CD4-positive, alpha-beta T cell (primary cell): ENCODE data around the gene CXCL1. TPM values are rescaled to one million over a fixed set of nuclear protein-coding genes. Genes with fewer than 3 reads are reported as not detected.
"Not testable (repeated sequence)": the region's sequence is repeated elsewhere in the genome, so short reads cannot be mapped to it uniquely, and the experiment has no call there.

ENCODE experiments used
- ATAC-seq: fragments of 200-7000 bp; cut with Tn5 transposase; one replicate; pipeline ENCODE4 v1.10.0; 2022; ENCODE audit warnings: mild to moderate bottlenecking; ENCODE audit not compliant: poor library complexity
- CTCF ChIA-PET: fragments of 350-600 bp; sonication (Branson Sonifier 250); formaldehyde crosslinking; loops from one replicate; lab custom pipeline; 2021; ENCODE audit warnings: antibody characterized with exemption, inconsistent platforms; lab: Charles Lee
- POLR2A ChIA-PET: fragments of 350-600 bp; sonication (Branson Sonifier 250); formaldehyde crosslinking; loops from one replicate; lab custom pipeline; 2021; ENCODE audit warnings: antibody characterized with exemption, inconsistent platforms; lab: Charles Lee
- DNase-seq, 14 experiments: peaks; one replicate each; pipeline ENCODE4 v3.0.0-alpha.2; 2013 to 2020; ENCODE audit warnings: mixed read lengths in 2 of 14
- H3K27ac ChIP-seq, 2 donors: one replicate each; pipeline versions ENCODE4 v1.5.1 to v1.7.0; 2013; ENCODE audit warnings: low read length in 2 of 2, low read depth in 1 of 2, mild to moderate bottlenecking in 1 of 2
- H3K27me3 ChIP-seq, 2 experiments: 1 replicate in 1 of 2; 2 replicates in 1 of 2; pipeline versions ENCODE4 v1.6.1 to v1.7.0; 2013; ENCODE audit warnings: low read length in 2 of 2, control low read depth in 1 of 2, mild to moderate bottlenecking in 1 of 2, moderate library complexity in 1 of 2; ENCODE audit not compliant: insufficient read depth in 2 of 2, control insufficient read depth in 1 of 2
- H3K36me3 ChIP-seq: one replicate; pipeline ENCODE4 v1.6.1; 2013; ENCODE audit warnings: low read length, control low read depth; ENCODE audit not compliant: insufficient read depth
- H3K4me1 ChIP-seq: one replicate; pipeline ENCODE4 v1.6.1; 2013; ENCODE audit warnings: low read length, control low read depth; ENCODE audit not compliant: insufficient read depth
- H3K4me3 ChIP-seq: one replicate; pipeline ENCODE4 v1.5.1; 2013; ENCODE audit warnings: mild to moderate bottlenecking, low read length, moderate library complexity
- H3K9me3 ChIP-seq, 2 experiments: 1 replicate in 1 of 2; 2 replicates in 1 of 2; pipeline versions ENCODE4 v1.6.1 to v1.7.0; 2013; ENCODE audit warnings: low read length in 2 of 2, mild to moderate bottlenecking in 2 of 2, control low read depth in 1 of 2, moderate library complexity in 1 of 2; ENCODE audit not compliant: control insufficient read depth in 1 of 2, insufficient read depth in 1 of 2
- H3K27ac Mint-ChIP-seq: one replicate; pipeline ENCODE4 v1.8.0; 2020; ENCODE audit warnings: mixed read lengths
- H3K27me3 Mint-ChIP-seq: one replicate; pipeline ENCODE4 v1.8.0; 2021; ENCODE audit warnings: mixed read lengths
- H3K36me3 Mint-ChIP-seq: one replicate; pipeline ENCODE4 v1.8.0; 2021; ENCODE audit warnings: low read depth, mixed read lengths
- H3K4me1 Mint-ChIP-seq: one replicate; pipeline ENCODE4 v1.8.0; 2021; ENCODE audit warnings: low read depth, mixed read lengths
- H3K4me3 Mint-ChIP-seq: one replicate; pipeline ENCODE4 v1.8.0; 2020; ENCODE audit warnings: mild to moderate bottlenecking, mixed read lengths
- H3K9me3 Mint-ChIP-seq: one replicate; pipeline ENCODE4 v1.8.0; 2020; ENCODE audit warnings: mixed read lengths
- CTCF ChIP-seq: fragments of 200-600 bp; IDR thresholded peaks from one replicate; pipeline ENCODE4 v1.8.0; 2022; ENCODE audit warnings: antibody characterized with exemption, mild to moderate bottlenecking
- intact Hi-C, 2 experiments: fragments of 100-400 bp; cut with DNase I in 1 of 2; cut with micrococcal nuclease in 1 of 2; formaldehyde crosslinking; loops; one replicate each; pipeline versions ENCODE4 v1.15.1 to v1.9.0; 2023 to 2025; cut with DNase I, micrococcal nuclease
- total RNA-seq, 174 experiments: library from RNA in 2 of 174; stranded (reverse) in 2 of 174; gene quantifications; one replicate each; pipeline ENCODE4 v1.2.3 and lab custom pipeline; 2021 to 2026

CXCL1 gene
- total RNA-seq, 2 experiments from 2014 or later: not detected

- H3K27ac Mint-ChIP-seq: no peak overlapping the region
- H3K27me3 Mint-ChIP-seq: no peaks in the 10 kb centered on the region
- H3K4me3 Mint-ChIP-seq: no peak overlapping the region
- H3K9me3 Mint-ChIP-seq: peaks cover 3% of the 10 kb centered on the region
- POLR2A ChIA-PET: no interaction called here
- ATAC-seq: no peak
- intact Hi-C loops: no loop called here
- H3K4me1 Mint-ChIP-seq: no peaks in the 10 kb centered on the region
- Histone ChIP-seq H3K4me3 (no peak overlapping the region), H3K36me3 (no peaks in the 10 kb centered on the region), H3K27ac (no peak overlapping the region), H3K4me1 (no peaks in the 10 kb centered on the region), H3K27me3 (no peaks in the 10 kb centered on the region), H3K9me3 (no peaks in the 10 kb centered on the region)
- DNase-seq: no peak
- TF ChIP-seq CTCF: no peak
- H3K36me3 Mint-ChIP-seq: no peaks in the 10 kb centered on the region
- CTCF ChIA-PET: no interaction called here
Measured at GRCh38 chr4:73896416-73896815, 27.2 kb downstream of the CXCL1 start.

GRCh38 chr4:73897380-73898136, 28.4 kb downstream of the CXCL1 start:
- DNase-seq: no peak
- Mint-ChIP-seq H3K27ac (no peak overlapping the region), H3K9me3 (peaks cover 3% of the 10 kb centered on the region), H3K4me1 (no peaks in the 10 kb centered on the region), H3K36me3 (no peaks in the 10 kb centered on the region), H3K27me3 (no peaks in the 10 kb centered on the region), H3K4me3 (no peak overlapping the region)
- ChIA-PET POLR2A (no interaction called here), CTCF (no interaction called here)
- H3K36me3 ChIP-seq: no peaks in the 10 kb centered on the region
- no peaks in the 10 kb centered on the region for H3K9me3 ChIP-seq
- ATAC-seq: no peak
- intact Hi-C loops: no loop called here
- H3K27ac ChIP-seq: no peak overlapping the region
- no peak for TF ChIP-seq CTCF
- no peaks in the 10 kb centered on the region for H3K4me1 ChIP-seq
- no peaks in the 10 kb centered on the region for H3K27me3 ChIP-seq
- H3K4me3 ChIP-seq: no peak overlapping the region

GRCh38 chr4:73899338-73899737, 30.1 kb downstream of the CXCL1 start:
- POLR2A ChIA-PET, H3K36me3 Mint-ChIP-seq, ATAC-seq, DNase-seq, H3K27me3 ChIP-seq, H3K9me3 Mint-ChIP-seq, H3K4me3 ChIP-seq, H3K4me1 ChIP-seq, H3K27me3 Mint-ChIP-seq, H3K27ac Mint-ChIP-seq, CTCF ChIA-PET, H3K9me3 ChIP-seq, H3K4me1 Mint-ChIP-seq, H3K4me3 Mint-ChIP-seq, intact Hi-C loops, H3K36me3 ChIP-seq, H3K27ac ChIP-seq: not testable (repeated sequence)

GRCh38 chr4:73901031-73901430, 31.8 kb downstream of the CXCL1 start:
- Mint-ChIP-seq H3K27me3 (no peaks in the 10 kb centered on the region), H3K36me3 (no peaks in the 10 kb centered on the region), H3K4me1 (no peaks in the 10 kb centered on the region), H3K27ac (no peak overlapping the region), H3K9me3 (peaks cover 3% of the 10 kb centered on the region), H3K4me3 (no peak overlapping the region)
- Histone ChIP-seq H3K36me3 (no peaks in the 10 kb centered on the region), H3K27ac (no peak overlapping the region), H3K27me3 (no peaks in the 10 kb centered on the region), H3K4me1 (no peaks in the 10 kb centered on the region), H3K4me3 (no peak overlapping the region), H3K9me3 (no peaks in the 10 kb centered on the region)
- no peak for DNase-seq
- TF ChIP-seq CTCF: no peak
- intact Hi-C loops: no loop called here
- ATAC-seq: no peak
- ChIA-PET CTCF (no interaction called here), POLR2A (no interaction called here)
